GM13976 (cell line): ENCODE results near the gene PAPPA.

Experiments used
- DNase-seq: peaks from one replicate; pipeline ENCODE4 v3.0.0; 2012; ENCODE audit warnings: low spot score
- CTCF ChIP-seq: IDR thresholded peaks from 2 replicates; pipeline ENCODE4 v1.5.1; 2012; ENCODE audit warnings: borderline replicate concordance, mild to moderate bottlenecking; ENCODE audit not compliant: insufficient read depth; ENCODE audit errors: extremely low read depth, missing control alignments, control extremely low read depth
- in situ Hi-C: fragments of 300-500 bp; cut with MboI; formaldehyde crosslinking; loops from one replicate; pipeline ENCODE4 v1.12.0; 2022; ENCODE audit warnings: low sequenced_read_pairs, mixed read lengths, inconsistent platforms; ENCODE audit not compliant: unreplicated experiment

PAPPA gene

GRCh38 chr9:116163293-116164055 is 9.9 kb downstream of the PAPPA start:
- in situ Hi-C loops: loop anchor here (25.0 kb wide), 1 partner anchor 499 kb away; no protein-coding TSS in a partner anchor
- DNase-seq: no peak
- peak; percentile 32 for TF ChIP-seq CTCF

GRCh38 chr9:116165912-116166311 is 12.3 kb downstream of the PAPPA start:
- DNase-seq: no peak
- in situ Hi-C loops: loop anchor here (25.0 kb wide), 1 partner anchor 496 kb away; no protein-coding TSS in a partner anchor
- TF ChIP-seq CTCF: no peak

- no peak for DNase-seq
- in situ Hi-C loops: loop anchor here (25.0 kb wide), 1 partner anchor 496 kb away; no protein-coding TSS in a partner anchor
Observed at GRCh38 chr9:116166713-116167112, 13.1 kb downstream of the PAPPA start.

GRCh38 chr9:116168231-116168630 is 14.6 kb downstream of the PAPPA start:
- DNase-seq: no peak
- in situ Hi-C loops: loop anchor here (25.0 kb wide), 1 partner anchor 494 kb away; no protein-coding TSS in a partner anchor
- TF ChIP-seq CTCF: no peak

More at GRCh38 chr9:116166713-116167112, 13.1 kb downstream of the PAPPA start:
- no peak for TF ChIP-seq CTCF

GRCh38 chr9:116172216-116172615 is 18.6 kb downstream of the PAPPA start:
- in situ Hi-C loops: loop anchor here (25.0 kb wide), 1 partner anchor 490 kb away; no protein-coding TSS in a partner anchor
- TF ChIP-seq CTCF: no peak
- DNase-seq: no peak

GRCh38 chr9:116174347-116174746 is 20.8 kb downstream of the PAPPA start:
- TF ChIP-seq CTCF: no peak
- DNase-seq: no peak
- in situ Hi-C loops: loop anchor here (25.0 kb wide), 1 partner anchor 488 kb away; no protein-coding TSS in a partner anchor
